Fibroblast of lung (primary cell): ENCODE results near the gene CCDC69. TPM values are rescaled to one million over a fixed set of nuclear protein-coding genes. Genes with fewer than 3 reads are reported as not detected.

ENCODE experiments used
- DNase-seq, 2 donors: peaks; one replicate each; pipeline versions ENCODE4 v3.0.0 to v3.0.0-alpha.2; 2010; ENCODE audit warnings: low read depth in 2 of 2
- H2AFZ ChIP-seq: 2 replicates; pipeline ENCODE4 v1.5.1; 2012; ENCODE audit warnings: low read length, control low read depth, inconsistent platforms
- H3K27ac ChIP-seq: 2 replicates; pipeline ENCODE4 v1.5.1; 2011; ENCODE audit warnings: low read length, control low read depth; ENCODE audit not compliant: insufficient read depth
- H3K27me3 ChIP-seq: 2 replicates; pipeline ENCODE4 v1.5.1; 2011; ENCODE audit warnings: mild to moderate bottlenecking, low read length; ENCODE audit not compliant: control insufficient read depth, insufficient read depth
- H3K36me3 ChIP-seq: 2 replicates; pipeline ENCODE4 v1.5.1; 2011; ENCODE audit warnings: low read length; ENCODE audit not compliant: control insufficient read depth, insufficient read depth
- H3K4me1 ChIP-seq: 2 replicates; pipeline ENCODE4 v1.5.1; 2011; ENCODE audit warnings: low read length; ENCODE audit not compliant: control insufficient read depth, insufficient read depth; ENCODE audit errors: extremely low read depth
- H3K4me2 ChIP-seq: 2 replicates; pipeline ENCODE4 v1.5.1; 2011; ENCODE audit warnings: low read length, control low read depth; ENCODE audit not compliant: insufficient read depth; ENCODE audit errors: extremely low read depth
- H3K4me3 ChIP-seq, 4 experiments: fragments of 200-600 bp in 1 of 4; sonication (generic) in 1 of 4; replicated peaks in 1 of 4; 2 replicates each; pipeline ENCODE4 v1.5.1; 2011 to 2016; ENCODE audit warnings: low read length in 4 of 4, low read depth in 3 of 4, mild to moderate bottlenecking in 3 of 4, control low read depth in 2 of 4, inconsistent platforms in 1 of 4, mixed read lengths in 1 of 4; ENCODE audit not compliant: insufficient read depth in 1 of 4; ENCODE audit errors: control extremely low read depth in 1 of 4
- H3K79me2 ChIP-seq: 2 replicates; pipeline ENCODE4 v1.5.1; 2012; ENCODE audit warnings: mild to moderate bottlenecking, low read length, inconsistent platforms; ENCODE audit not compliant: control insufficient read depth, insufficient read depth
- H3K9ac ChIP-seq: 2 replicates; pipeline ENCODE4 v1.5.1; 2011; ENCODE audit warnings: mild to moderate bottlenecking, low read length, control low read depth; ENCODE audit not compliant: insufficient read depth
- H3K9me3 ChIP-seq: 2 replicates; pipeline ENCODE4 v1.5.1; 2012; ENCODE audit warnings: low read depth, low read length; ENCODE audit not compliant: control insufficient read depth, insufficient read depth
- H4K20me1 ChIP-seq: 2 replicates; pipeline ENCODE4 v1.5.1; 2011; ENCODE audit warnings: low read length; ENCODE audit not compliant: control insufficient read depth, insufficient read depth; ENCODE audit errors: extremely low read depth
- EZH2 ChIP-seq: IDR thresholded peaks from 2 replicates; pipeline ENCODE4 v1.5.1; 2012; ENCODE audit warnings: low read length, control low read depth, mild to moderate bottlenecking; ENCODE audit errors: missing control alignments
- polyA plus RNA-seq, 2 donors: library from polyadenylated mRNA; depleted of rRNA in 1 of 2; stranded (reverse) in 1 of 2; unstranded in 1 of 2; fragments of >200 nt; gene quantifications; 2 replicates each; pipeline ENCODE4 v1.2.1, GENCODE V29; 2011 to 2012; ENCODE audit warnings: missing spikeins in 1 of 2
- total RNA-seq: library from RNA; depleted of rRNA; stranded (reverse); fragments of >200 nt; gene quantifications from 2 replicates; pipeline ENCODE4 v1.2.1, GENCODE V29; 2014
- TF ChIP-seq, protein P1 (sequence below), 2 donors: IDR thresholded peaks in 1 of 2; conservative IDR thresholded peaks in 1 of 2; 1 replicate in 1 of 2; 2 replicates in 1 of 2; pipeline ENCODE4 v1.5.1; 2011 to 2012; ENCODE audit warnings: low read length in 2 of 2, control low read depth in 1 of 2, inconsistent platforms in 1 of 2, low read depth in 1 of 2, mild to moderate bottlenecking in 1 of 2

Gene CCDC69
- total and polyA plus RNA-seq, 2 donors (not counting 1 experiment from before 2014, with no cell fraction given) = 1.5 to 4.0 TPM

DNA sequence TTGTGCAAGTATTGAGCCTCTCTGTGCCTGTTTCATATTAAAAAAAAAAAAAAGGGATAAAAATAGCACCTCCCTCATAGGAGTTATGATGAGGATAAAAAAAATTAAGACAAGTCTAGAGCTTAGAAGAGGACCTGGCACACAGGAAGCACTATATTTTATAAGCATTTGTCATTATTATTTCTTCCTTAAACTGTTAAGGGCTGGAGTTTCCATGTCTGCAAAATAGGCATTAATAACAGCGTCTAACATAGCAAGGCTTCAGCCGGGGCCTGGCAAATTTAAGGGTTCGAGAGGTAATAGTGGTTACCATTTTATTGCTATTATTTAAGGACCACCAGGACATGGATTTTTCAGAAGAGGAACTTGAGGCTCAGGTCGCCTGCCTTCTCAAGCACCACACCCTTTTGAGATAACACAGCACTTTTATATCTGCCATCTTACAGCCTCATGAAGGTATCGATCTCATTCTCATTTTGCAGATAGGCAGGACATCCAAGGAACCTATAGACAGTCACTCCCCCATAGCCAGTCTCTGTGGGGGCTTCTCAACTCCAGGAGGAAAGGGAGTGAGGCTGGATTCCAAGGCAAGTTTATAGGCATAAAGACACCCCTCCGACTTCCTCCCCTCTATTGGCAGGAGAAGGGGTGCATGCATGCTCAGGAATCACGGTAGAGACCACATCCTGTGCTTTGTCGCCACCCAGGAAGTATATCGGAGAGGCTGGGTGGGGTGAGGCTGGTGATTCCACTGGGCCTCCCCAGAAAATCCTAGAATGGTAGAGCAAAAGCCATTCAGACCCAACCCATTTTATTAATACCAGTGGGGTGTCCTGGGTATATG, 68.7 kb downstream of the CCDC69 start:
- Histone ChIP-seq H3K4me1 (peaks cover 40% of the 10 kb centered on the region), H3K36me3 (no peaks in the 10 kb centered on the region), H4K20me1 (peaks cover 7% of the 10 kb centered on the region), H2AFZ (no peak overlapping the region), H3K4me3 (peak overlapping the region; percentile 75 to 98 (median 82)), H3K9ac (no peak overlapping the region), H3K9me3 (no peaks in the 10 kb centered on the region), H3K27ac (peak overlapping the region; percentile 76), H3K27me3 (no peaks in the 10 kb centered on the region), H3K4me2 (peak overlapping the region; percentile 98), H3K79me2 (peaks cover 75% of the 10 kb centered on the region)
- DNase-seq = peak; percentile 22 to 33
- TF ChIP-seq EZH2 = no peak
- TF ChIP-seq, protein P1, sequence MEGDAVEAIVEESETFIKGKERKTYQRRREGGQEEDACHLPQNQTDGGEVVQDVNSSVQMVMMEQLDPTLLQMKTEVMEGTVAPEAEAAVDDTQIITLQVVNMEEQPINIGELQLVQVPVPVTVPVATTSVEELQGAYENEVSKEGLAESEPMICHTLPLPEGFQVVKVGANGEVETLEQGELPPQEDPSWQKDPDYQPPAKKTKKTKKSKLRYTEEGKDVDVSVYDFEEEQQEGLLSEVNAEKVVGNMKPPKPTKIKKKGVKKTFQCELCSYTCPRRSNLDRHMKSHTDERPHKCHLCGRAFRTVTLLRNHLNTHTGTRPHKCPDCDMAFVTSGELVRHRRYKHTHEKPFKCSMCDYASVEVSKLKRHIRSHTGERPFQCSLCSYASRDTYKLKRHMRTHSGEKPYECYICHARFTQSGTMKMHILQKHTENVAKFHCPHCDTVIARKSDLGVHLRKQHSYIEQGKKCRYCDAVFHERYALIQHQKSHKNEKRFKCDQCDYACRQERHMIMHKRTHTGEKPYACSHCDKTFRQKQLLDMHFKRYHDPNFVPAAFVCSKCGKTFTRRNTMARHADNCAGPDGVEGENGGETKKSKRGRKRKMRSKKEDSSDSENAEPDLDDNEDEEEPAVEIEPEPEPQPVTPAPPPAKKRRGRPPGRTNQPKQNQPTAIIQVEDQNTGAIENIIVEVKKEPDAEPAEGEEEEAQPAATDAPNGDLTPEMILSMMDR (conservative IDR thresholded peaks at IDR 0.05 in 1 of 2, IDR thresholded peaks at IDR 0.05 in 1 of 2; ENCODE audit: low read depth in 1 of 2, low read length in 2 of 2) = no peak

DNA sequence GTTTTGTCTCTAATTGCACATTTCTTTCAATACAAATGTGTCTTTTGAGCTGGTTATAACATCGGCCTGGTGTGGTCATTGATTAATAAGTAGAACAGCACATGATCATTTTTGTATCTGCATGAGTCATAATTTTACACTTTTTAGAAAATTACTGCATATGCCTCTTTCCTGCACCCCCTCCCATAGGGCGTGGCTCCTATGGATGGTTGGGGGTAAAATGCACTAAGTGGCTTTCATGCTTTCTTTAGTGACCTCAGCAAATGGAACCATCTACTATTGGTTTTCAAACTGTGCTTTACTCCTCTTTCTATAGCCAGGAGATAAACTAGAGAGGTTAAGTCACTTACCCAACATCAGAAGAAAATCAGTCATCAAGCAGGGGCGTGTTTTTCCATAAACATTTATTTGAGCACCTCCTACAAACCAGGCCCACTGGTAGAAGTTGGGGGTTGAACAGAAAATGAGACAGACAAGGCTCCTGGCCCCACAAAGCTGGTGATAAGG, 70.1 kb downstream of the CCDC69 start:
- H3K4me3 ChIP-seq = peak overlapping the region in 1 of 4 experiments; percentile 98
- DNase-seq = no peak
- TF ChIP-seq, protein P1 (conservative IDR thresholded peaks at IDR 0.05 in 1 of 2, IDR thresholded peaks at IDR 0.05 in 1 of 2; ENCODE audit: low read depth in 1 of 2, low read length in 2 of 2) = no peak
- no peak for TF ChIP-seq EZH2
- no peaks in the 10 kb centered on the region for H3K9me3 ChIP-seq
- H3K4me1 ChIP-seq = peaks cover 40% of the 10 kb centered on the region
- H3K4me2 ChIP-seq = peak overlapping the region; percentile 76
- H3K79me2 ChIP-seq = peaks cover 87% of the 10 kb centered on the region
- H4K20me1 ChIP-seq = peaks cover 7% of the 10 kb centered on the region
- H3K27ac ChIP-seq = no peak overlapping the region
- no peak overlapping the region for H3K9ac ChIP-seq
- no peaks in the 10 kb centered on the region for H3K27me3 ChIP-seq
- H3K36me3 ChIP-seq = peaks cover 2% of the 10 kb centered on the region
- H2AFZ ChIP-seq = no peak overlapping the region

DNA sequence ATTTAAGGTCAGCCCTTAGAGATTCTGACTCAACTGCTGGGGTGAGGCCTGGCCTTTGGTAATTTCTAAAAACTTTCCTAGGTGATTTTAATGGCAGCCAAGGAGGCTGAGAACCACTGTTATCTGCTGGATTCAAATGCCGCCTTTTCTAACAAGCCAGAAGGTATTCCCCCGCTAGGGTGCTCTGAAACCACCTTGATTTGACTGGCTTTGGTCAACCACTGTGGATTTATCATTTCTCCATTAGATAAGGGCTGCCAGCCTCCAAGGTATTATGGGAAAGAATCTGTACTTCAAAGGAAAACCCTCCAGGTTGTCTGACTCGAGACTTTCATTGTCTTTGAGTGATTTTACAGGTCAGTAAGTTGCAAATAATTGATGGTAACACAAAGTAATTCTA, 70.6 kb downstream of the CCDC69 start:
- H3K27ac ChIP-seq = no peak overlapping the region
- peaks cover 92% of the 10 kb centered on the region for H3K79me2 ChIP-seq
- TF ChIP-seq EZH2 = no peak
- TF ChIP-seq, protein P1 (conservative IDR thresholded peaks at IDR 0.05 in 1 of 2, IDR thresholded peaks at IDR 0.05 in 1 of 2; ENCODE audit: low read depth in 1 of 2, low read length in 2 of 2) = no peak
- H2AFZ ChIP-seq = no peak overlapping the region
- H3K4me3 ChIP-seq = peak overlapping the region in 1 of 4 experiments; percentile 20
- H3K27me3 ChIP-seq = no peaks in the 10 kb centered on the region
- H3K9me3 ChIP-seq = no peaks in the 10 kb centered on the region
- H3K4me1 ChIP-seq = peaks cover 40% of the 10 kb centered on the region
- no peak overlapping the region for H3K9ac ChIP-seq
- peaks cover 4% of the 10 kb centered on the region for H3K36me3 ChIP-seq
- H3K4me2 ChIP-seq = no peak overlapping the region
- H4K20me1 ChIP-seq = peaks cover 7% of the 10 kb centered on the region
- no peak for DNase-seq
